Dendritic cell treated with granulocyte-macrophage colony-stimulating factor and Interleukin-4, amounts not matched to agents 40 ng/mL and 50 ng/mL, for 4 days (primary cell): ENCODE results near the gene SH2D3C.

Source experiments
- H3K27ac Mint-ChIP-seq: one replicate; pipeline ENCODE4 v1.8.0; 2022; ENCODE audit warnings: mild to moderate bottlenecking, mixed read lengths
- H3K27me3 Mint-ChIP-seq: one replicate; pipeline ENCODE4 v1.8.0; 2022; ENCODE audit warnings: mild to moderate bottlenecking, mixed read lengths
- H3K36me3 Mint-ChIP-seq: one replicate; pipeline ENCODE4 v1.8.0; 2022; ENCODE audit warnings: low read depth, mixed read lengths
- H3K4me1 Mint-ChIP-seq: one replicate; pipeline ENCODE4 v1.8.0; 2022; ENCODE audit warnings: low read depth, mixed read lengths
- H3K4me3 Mint-ChIP-seq: one replicate; pipeline ENCODE4 v1.8.0; 2022; ENCODE audit warnings: mild to moderate bottlenecking, moderate library complexity, mixed read lengths
- H3K9me3 Mint-ChIP-seq: one replicate; pipeline ENCODE4 v1.8.0; 2022; ENCODE audit warnings: mixed read lengths
- intact Hi-C: fragments of 100-400 bp; cut with micrococcal nuclease; formaldehyde crosslinking; loops from one replicate; pipeline ENCODE4 v1.15.0; 2022

Gene SH2D3C

DNA sequence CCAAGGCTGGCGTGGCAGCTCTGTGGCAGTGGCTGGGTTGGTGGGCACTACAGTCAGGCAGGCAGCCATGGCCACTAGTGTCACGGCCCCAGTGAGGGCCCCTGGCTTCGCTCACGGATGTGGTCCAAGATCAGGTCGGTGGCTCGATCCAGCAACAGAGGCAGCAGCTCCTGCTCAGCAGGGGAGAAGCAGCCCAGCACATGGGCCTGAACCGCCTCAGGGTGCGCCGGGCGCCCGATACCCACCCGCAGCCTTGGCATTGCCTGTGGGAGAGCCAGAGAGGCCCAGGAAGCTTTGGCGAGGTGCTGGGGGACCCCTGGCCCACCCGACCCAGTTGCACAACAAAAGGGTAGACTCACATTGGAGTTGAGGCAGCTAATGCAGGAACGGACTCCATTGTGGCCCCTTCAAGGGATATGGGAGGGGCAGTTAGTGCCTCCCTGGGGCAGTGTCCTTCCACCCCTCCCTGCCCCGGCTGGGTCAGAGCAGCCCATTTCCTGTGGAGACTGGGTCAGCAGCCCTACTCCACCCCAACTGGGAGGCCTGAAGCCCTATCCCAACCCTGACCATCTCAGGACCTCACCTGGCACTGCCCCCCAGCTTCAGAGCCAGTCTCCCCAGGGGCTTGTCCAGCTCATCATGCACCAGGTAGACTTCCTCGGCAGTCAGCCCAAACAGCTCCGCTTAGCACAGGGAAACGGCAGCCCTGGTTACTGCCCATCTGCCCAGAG, 64.3 kb downstream of the SH2D3C start:
- H3K36me3 Mint-ChIP-seq, result peaks cover 21% of the 10 kb centered on the region
- H3K9me3 Mint-ChIP-seq, result no peaks in the 10 kb centered on the region
- intact Hi-C loops, result no loop called here
- peak overlapping the region; percentile 60 for H3K4me3 Mint-ChIP-seq
- peaks cover 30% of the 10 kb centered on the region for H3K4me1 Mint-ChIP-seq
- H3K27ac Mint-ChIP-seq, result peak overlapping the region; percentile 90
- peaks cover 21% of the 10 kb centered on the region for H3K27me3 Mint-ChIP-seq

DNA sequence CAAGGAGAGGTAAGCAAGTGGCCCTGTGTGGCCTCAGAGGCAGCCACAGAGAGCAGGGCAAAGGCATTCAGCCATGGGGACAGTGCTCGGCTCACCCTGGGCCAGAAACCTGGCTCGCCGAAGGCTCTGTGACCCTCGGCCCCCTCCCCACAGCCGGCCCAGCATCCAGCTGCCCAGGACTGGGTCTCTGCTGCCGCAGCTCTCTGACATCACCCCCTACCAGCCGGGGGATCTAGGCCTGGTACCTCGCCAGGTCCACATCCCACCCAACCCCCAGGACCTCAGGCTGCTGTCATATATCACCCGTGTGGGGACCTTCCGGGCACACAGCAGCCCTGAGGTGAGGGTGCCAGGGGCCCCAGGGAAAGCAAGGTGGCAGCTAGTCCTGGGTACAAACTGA, 65.6 kb downstream of the SH2D3C start:
- intact Hi-C loops, result no loop called here
- H3K27ac Mint-ChIP-seq, result no peak overlapping the region
- H3K36me3 Mint-ChIP-seq, result peaks cover 21% of the 10 kb centered on the region
- peaks cover 23% of the 10 kb centered on the region for H3K27me3 Mint-ChIP-seq
- H3K9me3 Mint-ChIP-seq, result peaks cover 8% of the 10 kb centered on the region
- no peak overlapping the region for H3K4me3 Mint-ChIP-seq
- peaks cover 30% of the 10 kb centered on the region for H3K4me1 Mint-ChIP-seq

DNA sequence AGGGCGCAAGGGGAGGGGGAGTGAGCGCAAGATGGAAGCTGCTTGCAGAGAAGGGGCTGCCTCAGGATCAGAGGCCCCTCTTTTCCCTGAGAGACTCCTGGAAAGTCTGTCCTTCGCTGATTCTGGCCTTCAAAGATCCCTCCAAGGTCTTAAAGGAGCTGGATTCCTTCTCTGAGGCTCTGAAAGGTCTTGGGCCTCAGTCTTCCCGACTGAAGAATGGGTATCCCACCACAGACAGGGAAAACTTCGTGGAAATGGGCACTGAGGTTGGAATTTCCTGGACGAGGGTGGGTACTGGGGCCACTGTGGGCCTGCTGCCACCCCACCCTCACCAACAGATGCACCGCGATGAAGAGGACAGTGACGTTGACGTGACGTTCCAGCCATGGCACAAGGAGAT, 66.1 kb downstream of the SH2D3C start:
- intact Hi-C loops, result no loop called here
- peaks cover 23% of the 10 kb centered on the region for H3K27me3 Mint-ChIP-seq
- H3K27ac Mint-ChIP-seq, result no peak overlapping the region
- H3K4me1 Mint-ChIP-seq, result peaks cover 30% of the 10 kb centered on the region
- H3K9me3 Mint-ChIP-seq, result peaks cover 8% of the 10 kb centered on the region
- H3K36me3 Mint-ChIP-seq, result peaks cover 21% of the 10 kb centered on the region
- no peak overlapping the region for H3K4me3 Mint-ChIP-seq

DNA sequence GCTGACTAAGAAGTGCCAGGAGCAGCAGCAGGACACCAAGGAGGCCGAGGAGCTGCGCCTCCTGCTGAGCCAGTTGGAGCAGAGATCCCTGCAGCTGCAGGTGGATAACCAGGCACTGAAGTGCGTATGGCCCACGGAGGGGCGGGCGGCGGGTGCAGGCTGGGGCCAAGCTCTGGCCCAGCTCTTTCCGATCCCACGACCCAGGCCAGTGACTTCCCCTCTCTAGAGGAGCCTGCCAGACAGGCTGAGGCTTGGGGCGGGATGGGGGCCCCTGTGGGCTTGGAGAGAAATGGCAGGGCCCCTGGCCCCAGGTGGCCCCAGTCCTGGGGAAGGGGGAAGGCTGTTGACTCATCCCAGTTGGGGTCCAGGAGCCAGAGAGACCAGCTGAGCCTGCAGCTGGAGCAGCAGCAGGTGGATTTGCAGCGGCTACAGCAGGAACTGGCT, 66.6 kb downstream of the SH2D3C start:
- peaks cover 8% of the 10 kb centered on the region for H3K9me3 Mint-ChIP-seq
- H3K4me3 Mint-ChIP-seq, result no peak overlapping the region
- no peak overlapping the region for H3K27ac Mint-ChIP-seq
- peaks cover 21% of the 10 kb centered on the region for H3K36me3 Mint-ChIP-seq
- intact Hi-C loops, result no loop called here
- H3K4me1 Mint-ChIP-seq, result peaks cover 34% of the 10 kb centered on the region
- H3K27me3 Mint-ChIP-seq, result peaks cover 24% of the 10 kb centered on the region

DNA sequence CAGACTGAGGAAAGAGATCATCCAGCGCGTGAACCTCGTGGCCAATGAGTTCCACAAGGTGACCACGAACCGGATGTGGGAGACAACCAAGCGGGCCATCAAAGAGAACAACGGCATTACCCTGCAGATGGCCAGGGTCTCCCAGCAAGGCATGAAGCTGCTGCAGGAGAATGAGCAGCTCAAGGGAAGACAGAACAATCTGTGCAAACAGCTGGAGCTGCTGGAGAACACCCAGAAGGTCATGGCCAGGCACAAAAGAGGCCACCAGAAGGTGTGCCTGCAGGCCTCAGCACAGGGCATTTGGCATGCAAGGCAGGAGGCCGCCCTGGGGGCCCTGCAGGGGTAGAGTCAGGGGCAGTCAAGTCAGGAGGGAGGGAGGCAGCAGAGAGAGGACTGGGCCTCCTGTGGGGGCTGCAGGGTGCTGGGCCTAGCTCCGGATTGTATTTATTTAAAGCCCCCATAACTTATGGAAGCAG, 67.2 kb downstream of the SH2D3C start:
- Mint-ChIP-seq H3K36me3 (peaks cover 21% of the 10 kb centered on the region), H3K4me3 (no peak overlapping the region), H3K4me1 (peaks cover 36% of the 10 kb centered on the region), H3K27ac (no peak overlapping the region), H3K27me3 (peaks cover 25% of the 10 kb centered on the region), H3K9me3 (peaks cover 8% of the 10 kb centered on the region)
- intact Hi-C loops, result no loop called here

DNA sequence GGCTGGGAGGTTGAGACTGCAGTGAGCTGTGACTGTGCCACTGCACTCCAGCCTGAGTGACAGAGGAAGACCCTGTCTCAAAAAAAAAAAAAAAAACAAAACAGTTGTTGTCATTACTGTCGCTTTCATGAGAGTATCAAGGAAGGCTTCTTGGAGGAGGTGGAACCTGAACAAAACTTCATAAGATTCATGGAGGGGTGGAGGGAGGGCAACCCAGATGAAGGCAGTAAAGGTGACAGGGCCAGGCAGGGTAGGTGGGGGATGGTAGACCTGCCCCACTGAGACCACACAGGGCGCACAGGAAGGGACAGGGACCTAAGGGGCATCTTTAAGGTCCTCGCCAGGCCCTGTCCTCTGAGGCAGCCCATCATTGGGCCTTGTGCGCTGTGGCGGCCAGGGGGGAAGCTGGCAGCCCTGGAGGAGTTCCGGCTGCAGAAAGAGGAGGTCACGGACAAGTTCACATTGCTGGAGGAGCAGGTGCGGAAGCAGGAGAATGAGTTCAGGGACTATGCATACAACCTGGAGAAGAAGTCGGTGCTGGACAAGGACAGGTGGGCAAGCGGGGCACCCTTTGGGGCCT, 68.2 kb downstream of the SH2D3C start:
- peaks cover 8% of the 10 kb centered on the region for H3K9me3 Mint-ChIP-seq
- no peak overlapping the region for H3K4me3 Mint-ChIP-seq
- H3K4me1 Mint-ChIP-seq, result peaks cover 30% of the 10 kb centered on the region

DNA sequence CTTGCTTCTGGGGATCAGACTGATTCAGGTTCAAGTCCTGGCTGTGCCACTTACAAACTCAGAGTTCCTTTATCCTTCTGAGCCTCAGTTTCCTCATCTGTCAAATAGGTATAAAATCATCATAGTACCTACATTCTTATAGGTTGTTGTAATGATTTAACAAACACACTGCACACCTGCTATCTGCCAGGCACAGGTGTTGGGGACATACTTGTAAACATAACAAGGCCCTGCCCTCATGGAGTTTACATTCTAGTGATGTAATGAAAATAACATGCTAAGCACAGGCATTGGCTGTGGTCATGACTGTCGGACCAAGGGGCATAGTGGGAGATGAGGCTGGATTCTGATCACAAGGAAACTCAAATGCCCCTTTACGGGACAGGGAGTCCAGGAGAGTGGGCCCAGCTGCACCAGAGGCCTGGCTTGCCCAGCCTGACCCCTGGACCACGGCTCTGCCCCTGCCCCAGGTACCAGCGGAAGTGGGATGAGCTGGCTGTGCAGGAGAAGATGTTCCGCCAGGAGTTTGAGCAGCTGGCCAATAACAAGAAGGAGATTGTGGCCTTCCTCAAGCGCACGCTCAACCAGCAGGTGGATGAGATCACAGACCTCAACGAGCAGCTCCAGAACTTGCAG, 69.4 kb downstream of the SH2D3C start:
- no peak overlapping the region for H3K27ac Mint-ChIP-seq
- peaks cover 23% of the 10 kb centered on the region for H3K27me3 Mint-ChIP-seq
- intact Hi-C loops, result no loop called here
- H3K4me1 Mint-ChIP-seq, result peaks cover 24% of the 10 kb centered on the region
- no peak overlapping the region for H3K4me3 Mint-ChIP-seq
- peaks cover 13% of the 10 kb centered on the region for H3K36me3 Mint-ChIP-seq
- H3K9me3 Mint-ChIP-seq, result peaks cover 8% of the 10 kb centered on the region

More for the DNA sequence above, 68.2 kb downstream of the SH2D3C start:
- H3K27ac Mint-ChIP-seq, result no peak overlapping the region
- H3K27me3 Mint-ChIP-seq, result peaks cover 25% of the 10 kb centered on the region
- H3K36me3 Mint-ChIP-seq, result peaks cover 17% of the 10 kb centered on the region
- intact Hi-C loops, result no loop called here

DNA sequence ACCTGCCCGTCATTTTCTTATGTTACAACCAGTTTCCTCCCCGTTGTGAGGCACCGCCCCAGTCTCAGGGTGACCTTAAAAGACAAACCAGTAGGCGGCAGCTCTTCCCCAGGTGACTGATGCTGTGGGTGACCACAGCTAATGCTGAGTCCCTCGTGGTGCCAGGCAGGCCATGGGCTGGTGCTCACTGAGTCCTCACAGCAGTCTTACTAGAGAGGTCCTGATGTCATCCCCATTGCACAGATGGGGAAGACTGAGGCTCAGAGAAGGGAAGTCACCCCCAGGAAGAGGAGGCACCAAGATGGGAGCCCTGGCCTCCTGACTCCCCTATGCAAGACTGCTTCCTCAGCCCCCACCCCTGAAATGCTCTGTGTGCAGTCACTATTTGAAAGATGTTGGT, 70.7 kb downstream of the SH2D3C start:
- H3K4me3 Mint-ChIP-seq, result no peak overlapping the region
- intact Hi-C loops, result no loop called here

DNA sequence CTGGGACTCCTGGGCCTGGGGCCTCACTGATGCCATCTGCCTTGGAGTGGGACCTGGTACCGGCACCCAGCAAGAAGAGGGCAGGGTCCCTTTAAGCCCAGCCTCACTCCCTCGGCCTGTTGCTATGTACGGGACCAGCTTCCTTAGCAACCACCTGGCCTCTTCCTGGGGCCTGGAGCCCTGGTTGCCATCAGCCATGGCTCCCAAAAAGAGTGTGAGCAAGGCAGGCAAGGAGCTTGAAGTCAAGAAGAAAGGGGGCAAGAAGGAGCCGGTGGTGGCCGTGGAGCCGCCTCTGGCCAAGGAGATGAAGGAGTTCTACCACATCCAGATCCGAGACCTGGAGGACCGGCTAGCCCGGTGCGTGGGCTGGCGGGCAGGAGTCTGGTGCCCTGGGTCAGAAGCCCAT, 71.6 kb downstream of the SH2D3C start, which contains the start of gene CFAP157:
Gene CFAP157 (plus strand): TSS at position 153 of the 406 bp plus-strand sequence. CDS start 44 bp downstream, at position 197.
- no peak within 1 kb of the TSS for H3K4me3 Mint-ChIP-seq
- peak within 1 kb of the TSS; percentile 42 for H3K27ac Mint-ChIP-seq
- H3K36me3 Mint-ChIP-seq, result peaks cover 3% of the 10 kb centered on the region
- peaks cover 8% of the 10 kb centered on the region for H3K9me3 Mint-ChIP-seq
- intact Hi-C loops, result no loop called here
- peaks cover 16% of the 10 kb centered on the region for H3K4me1 Mint-ChIP-seq
- H3K27me3 Mint-ChIP-seq, result peaks cover 20% of the 10 kb centered on the region

More for the DNA sequence above, 70.7 kb downstream of the SH2D3C start:
- Mint-ChIP-seq H3K9me3 (peaks cover 8% of the 10 kb centered on the region), H3K27me3 (peaks cover 23% of the 10 kb centered on the region), H3K36me3 (peaks cover 13% of the 10 kb centered on the region), H3K27ac (no peak overlapping the region), H3K4me1 (peaks cover 24% of the 10 kb centered on the region)

DNA sequence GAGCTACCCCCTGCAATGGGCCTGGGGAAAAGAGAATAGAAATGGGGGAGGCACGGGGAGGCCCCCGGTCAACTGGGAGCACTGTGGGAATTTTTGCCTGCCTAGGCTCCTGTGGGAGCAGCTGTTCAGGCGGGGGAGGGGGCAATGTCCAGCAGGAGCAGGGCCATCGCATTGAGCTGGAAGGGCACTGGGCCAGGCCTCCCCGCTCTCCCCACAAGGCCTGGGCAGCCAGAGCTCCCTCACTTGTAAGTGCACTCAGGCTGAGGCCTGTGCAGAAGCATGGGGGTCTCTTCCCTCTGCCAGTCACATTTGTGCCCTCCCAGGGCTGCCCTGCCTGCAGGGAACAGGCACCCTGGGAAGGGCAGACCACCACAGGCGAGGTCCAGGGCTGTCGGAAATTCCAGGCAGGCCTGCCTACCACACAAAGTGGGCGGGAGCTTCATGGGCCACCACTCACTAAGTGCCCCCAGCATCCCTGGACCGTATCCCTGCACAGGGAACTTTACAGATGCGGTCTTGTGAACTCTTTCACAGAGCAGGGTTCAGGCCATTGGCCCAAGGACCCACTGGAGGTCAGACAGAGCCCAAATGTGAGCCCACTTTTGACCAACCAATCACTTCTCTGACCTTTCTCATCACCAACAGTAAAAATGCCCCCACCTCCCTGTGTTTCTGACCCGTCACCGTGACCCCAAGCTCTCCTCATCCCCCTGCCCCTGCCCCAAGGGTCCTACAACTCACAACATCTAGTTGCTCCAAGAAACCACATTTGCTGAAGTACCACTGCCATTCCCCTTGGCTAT, 72.7 kb downstream of the SH2D3C start:
- Mint-ChIP-seq H3K4me3 (no peak overlapping the region), H3K9me3 (peaks cover 8% of the 10 kb centered on the region), H3K36me3 (no peaks in the 10 kb centered on the region), H3K27ac (no peak overlapping the region), H3K27me3 (peaks cover 19% of the 10 kb centered on the region), H3K4me1 (peaks cover 6% of the 10 kb centered on the region)
- intact Hi-C loops, result no loop called here

DNA sequence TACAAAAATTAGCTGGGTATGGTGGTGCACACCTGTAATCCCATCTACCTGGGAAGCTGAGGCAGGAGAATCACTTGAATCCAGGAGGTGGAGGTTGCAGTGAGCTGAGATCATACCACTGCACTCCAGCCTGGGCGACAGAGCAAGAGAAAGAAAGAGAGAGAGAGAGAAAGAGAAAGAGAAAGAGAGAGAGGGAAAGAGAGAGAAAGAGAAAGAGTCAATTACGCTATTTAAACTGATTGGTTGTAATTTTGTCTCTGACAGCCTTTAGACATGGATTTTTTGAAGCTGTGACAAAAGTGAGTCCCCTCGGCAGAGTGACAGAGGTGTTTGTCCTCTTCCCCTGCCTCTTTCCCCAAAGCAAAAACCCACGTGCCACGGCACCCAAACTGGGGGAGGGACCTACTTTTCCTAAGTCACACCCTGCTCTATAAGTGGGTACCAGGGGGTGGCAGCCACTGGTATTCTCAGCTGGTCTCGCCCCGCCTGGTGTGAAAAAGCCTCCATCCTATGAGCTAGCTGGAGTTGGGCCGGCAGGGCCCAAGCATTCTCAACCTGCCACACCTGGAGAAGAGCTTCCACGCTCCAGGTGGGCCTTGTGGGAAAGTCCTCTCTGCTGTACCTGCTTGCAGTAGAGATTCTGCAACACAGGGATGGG, 75.0 kb downstream of the SH2D3C start:
- H3K27me3 Mint-ChIP-seq, result peaks cover 7% of the 10 kb centered on the region
- H3K27ac Mint-ChIP-seq, result no peak overlapping the region
- intact Hi-C loops, result no loop called here

DNA sequence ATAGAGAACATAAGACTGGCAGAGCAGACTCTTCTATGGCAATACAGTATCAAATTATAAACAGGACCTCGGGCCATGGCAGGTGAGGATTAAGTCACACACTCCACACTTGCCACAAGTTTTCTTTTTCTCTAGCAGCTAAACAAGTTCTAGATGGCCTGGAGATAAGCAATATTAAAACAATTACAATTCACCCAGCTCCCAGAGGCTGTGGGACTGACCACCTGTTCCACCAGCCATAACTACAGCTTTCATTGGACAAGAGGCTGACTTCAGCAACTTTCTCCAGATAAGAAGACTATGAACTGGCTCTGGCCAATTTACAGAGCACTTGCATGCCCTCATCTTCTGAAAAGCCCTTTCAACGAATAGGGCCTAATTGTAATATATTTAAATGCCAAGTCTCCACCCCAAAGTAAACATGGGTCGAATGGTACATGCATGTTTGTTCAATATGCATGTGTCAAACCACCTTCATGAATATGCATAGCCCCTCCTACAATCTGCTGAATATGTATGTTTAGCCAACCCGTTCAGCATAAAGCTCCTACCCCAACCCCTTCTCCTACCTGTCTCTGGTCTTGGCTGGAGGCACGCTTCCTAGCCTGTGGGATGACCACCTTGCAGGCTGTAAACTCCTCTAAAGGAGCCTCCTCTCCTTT, 77.7 kb downstream of the SH2D3C start:
- H3K4me1 Mint-ChIP-seq, result peaks cover 26% of the 10 kb centered on the region
- H3K27ac Mint-ChIP-seq, result peak overlapping the region; percentile 96
- no peaks in the 10 kb centered on the region for H3K36me3 Mint-ChIP-seq
- H3K27me3 Mint-ChIP-seq, result peaks cover 5% of the 10 kb centered on the region
- no peak overlapping the region for H3K4me3 Mint-ChIP-seq
- H3K9me3 Mint-ChIP-seq, result no peaks in the 10 kb centered on the region
- intact Hi-C loops, result no loop called here

More for the DNA sequence above, 75.0 kb downstream of the SH2D3C start:
- no peaks in the 10 kb centered on the region for H3K36me3 Mint-ChIP-seq
- peaks cover 23% of the 10 kb centered on the region for H3K4me1 Mint-ChIP-seq
- H3K4me3 Mint-ChIP-seq, result no peak overlapping the region
- peaks cover 2% of the 10 kb centered on the region for H3K9me3 Mint-ChIP-seq

DNA sequence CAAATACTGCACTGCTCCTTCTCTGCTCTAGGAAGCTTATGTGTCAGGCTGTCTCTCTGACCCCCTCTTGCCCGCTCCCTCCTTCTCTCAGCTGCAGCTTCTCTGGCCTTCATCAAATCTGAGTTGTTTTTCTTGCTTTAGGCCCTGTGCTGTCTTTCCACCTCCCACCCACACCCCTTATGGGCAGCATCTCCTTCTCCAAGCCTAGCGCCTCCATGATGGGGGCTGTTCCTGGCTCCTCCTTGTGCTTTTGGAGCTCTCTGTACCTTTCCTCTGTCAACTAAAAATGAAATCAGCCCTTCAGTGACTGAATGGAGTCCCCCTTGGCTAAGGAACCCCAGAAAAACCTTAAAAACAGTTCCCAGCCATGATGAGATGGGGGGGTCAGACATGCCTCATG, 78.3 kb downstream of the SH2D3C start:
- Mint-ChIP-seq H3K27me3 (peaks cover 5% of the 10 kb centered on the region), H3K9me3 (no peaks in the 10 kb centered on the region), H3K4me3 (no peak overlapping the region), H3K27ac (peak overlapping the region; percentile 96), H3K36me3 (no peaks in the 10 kb centered on the region), H3K4me1 (peaks cover 26% of the 10 kb centered on the region)
- intact Hi-C loops, result no loop called here
